Measurements from ENCODE around the gene POLR3K. TPM values are rescaled to one million over a fixed set of nuclear protein-coding genes. Genes with fewer than 3 reads are reported as not detected.
"Not testable (repeated sequence)": the region's sequence is repeated elsewhere in the genome, so short reads cannot be mapped to it uniquely, and the experiment has no call there.

Gene POLR3K
- polyA plus RNA-seq, 1 of the 3 experiments (the other 2 are of a cell fraction) = 54.5 TPM

DNA sequence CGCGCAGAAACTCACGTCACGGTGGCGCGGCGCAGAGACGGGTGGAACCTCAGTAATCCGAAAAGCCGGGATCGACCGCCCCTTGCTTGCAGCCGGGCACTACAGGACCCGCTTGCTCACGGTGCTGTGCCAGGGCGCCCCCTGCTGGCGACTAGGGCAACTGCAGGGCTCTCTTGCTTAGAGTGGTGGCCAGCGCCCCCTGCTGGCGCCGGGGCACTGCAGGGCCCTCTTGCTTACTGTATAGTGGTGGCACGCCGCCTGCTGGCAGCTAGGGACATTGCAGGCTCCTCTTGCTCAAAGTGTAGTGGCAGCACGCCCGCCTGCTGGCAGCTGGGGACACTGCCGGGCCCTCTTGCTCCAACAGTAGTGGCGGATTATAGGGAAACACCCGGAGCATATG is 42.6 kb downstream of the POLR3K start:
- H3K9me3 ChIP-seq; POLR2A ChIA-PET; H3K4me2 ChIP-seq; H3K9ac ChIP-seq; H3K4me1 ChIP-seq (ENCODE audit: control insufficient read depth in 1 of 2, insufficient read depth in 2 of 2, low read depth in 1 of 2, low read length in 1 of 2); H3F3A ChIP-seq (replicated peaks; ENCODE audit: insufficient read depth); H4K20me1 ChIP-seq (ENCODE audit: insufficient read depth); H3K9me2 ChIP-seq; H3K36me3 ChIP-seq (replicated peaks in 1 of 2; ENCODE audit: control insufficient read depth in 1 of 2, insufficient read depth in 2 of 2, low read length in 1 of 2); H3K27me3 ChIP-seq (ENCODE audit: insufficient read depth); H2AFZ ChIP-seq (ENCODE audit: low read depth); DNase-seq; H3K4me3 ChIP-seq (ENCODE audit: low read depth in 2 of 2, low read length in 1 of 2); CTCF ChIA-PET; H3K27ac ChIP-seq (ENCODE audit: low read depth in 2 of 2, low read length in 1 of 2); H3K79me2 ChIP-seq (ENCODE audit: insufficient read depth): not testable (repeated sequence)
- peak; percentile 32 for TF ChIP-seq SMC3 (IDR thresholded peaks at IDR 0.05; ENCODE audit: low read depth, low read length)
- peak; percentile 39 for TF ChIP-seq RAD21 (IDR thresholded peaks at IDR 0.05; ENCODE audit: low read length)
- TF ChIP-seq, protein P1, sequence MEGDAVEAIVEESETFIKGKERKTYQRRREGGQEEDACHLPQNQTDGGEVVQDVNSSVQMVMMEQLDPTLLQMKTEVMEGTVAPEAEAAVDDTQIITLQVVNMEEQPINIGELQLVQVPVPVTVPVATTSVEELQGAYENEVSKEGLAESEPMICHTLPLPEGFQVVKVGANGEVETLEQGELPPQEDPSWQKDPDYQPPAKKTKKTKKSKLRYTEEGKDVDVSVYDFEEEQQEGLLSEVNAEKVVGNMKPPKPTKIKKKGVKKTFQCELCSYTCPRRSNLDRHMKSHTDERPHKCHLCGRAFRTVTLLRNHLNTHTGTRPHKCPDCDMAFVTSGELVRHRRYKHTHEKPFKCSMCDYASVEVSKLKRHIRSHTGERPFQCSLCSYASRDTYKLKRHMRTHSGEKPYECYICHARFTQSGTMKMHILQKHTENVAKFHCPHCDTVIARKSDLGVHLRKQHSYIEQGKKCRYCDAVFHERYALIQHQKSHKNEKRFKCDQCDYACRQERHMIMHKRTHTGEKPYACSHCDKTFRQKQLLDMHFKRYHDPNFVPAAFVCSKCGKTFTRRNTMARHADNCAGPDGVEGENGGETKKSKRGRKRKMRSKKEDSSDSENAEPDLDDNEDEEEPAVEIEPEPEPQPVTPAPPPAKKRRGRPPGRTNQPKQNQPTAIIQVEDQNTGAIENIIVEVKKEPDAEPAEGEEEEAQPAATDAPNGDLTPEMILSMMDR (IDR thresholded peaks at IDR 0.05) = peak; percentile 57
- 0% methylated on average over 2 of the region's 27 CpGs for WGBS (ENCODE audit: low lambda C conversion rate)

DNA sequence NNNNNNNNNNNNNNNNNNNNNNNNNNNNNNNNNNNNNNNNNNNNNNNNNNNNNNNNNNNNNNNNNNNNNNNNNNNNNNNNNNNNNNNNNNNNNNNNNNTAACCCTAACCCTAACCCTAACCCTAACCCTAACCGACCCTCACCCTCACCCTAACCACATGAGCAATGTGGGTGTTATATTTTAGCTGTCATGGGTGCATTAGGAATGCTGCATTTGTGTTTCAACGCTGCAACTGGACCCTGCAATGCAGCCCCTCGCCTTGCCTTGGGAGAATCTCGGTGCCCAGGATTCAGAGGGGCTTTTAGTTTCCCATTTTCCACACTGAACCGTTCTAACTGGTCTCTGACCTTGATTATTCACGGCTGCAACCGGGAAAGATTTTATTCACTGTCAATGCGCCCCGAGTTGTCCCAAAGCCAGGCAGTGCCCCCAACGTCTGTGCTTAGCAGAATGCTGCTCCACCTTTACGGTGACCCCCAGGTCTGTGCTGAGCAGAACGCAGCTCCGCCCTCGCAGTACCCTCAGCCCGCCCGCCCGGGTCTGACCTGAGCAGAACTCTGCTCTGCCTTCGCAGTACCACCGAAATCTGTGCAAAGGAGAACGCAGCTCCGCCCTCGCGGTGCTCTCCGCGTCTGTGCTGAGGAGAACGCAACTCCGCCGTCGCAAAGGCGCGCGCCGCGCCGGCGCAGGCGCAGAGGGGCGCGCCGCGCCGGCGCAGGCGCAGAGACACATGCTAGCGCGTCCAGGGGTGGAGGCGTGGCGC is 43.3 kb downstream of the POLR3K start:
- ChIA-PET CTCF (interaction anchor here (0.6 kb wide), 1 partner anchor 86 kb away, joined by 3 read pairs; no protein-coding TSS in a partner anchor), POLR2A (no interaction called here)
- peak overlapping the region in 1 of 2 experiments; percentile 37; a peak in 2 of 4 replicates for H3K4me3 ChIP-seq (ENCODE audit: low read depth in 2 of 2, low read length in 1 of 2)
- no peaks in the 10 kb centered on the region for H3K9me2 ChIP-seq
- H3K36me3 ChIP-seq (replicated peaks in 1 of 2; ENCODE audit: control insufficient read depth in 1 of 2, insufficient read depth in 2 of 2, low read length in 1 of 2) = no peaks in the 10 kb centered on the region
- no peak overlapping the region for H3K4me2 ChIP-seq
- no peak overlapping the region for H2AFZ ChIP-seq (ENCODE audit: low read depth)
- H3K27ac ChIP-seq (ENCODE audit: low read depth in 2 of 2, low read length in 1 of 2) = no peak overlapping the region
- no peak overlapping the region for H3K9ac ChIP-seq
- H4K20me1 ChIP-seq (ENCODE audit: insufficient read depth) = no peaks in the 10 kb centered on the region
- WGBS (ENCODE audit: low lambda C conversion rate) = 79% methylated on average over 32 of the region's 48 CpGs
- H3K79me2 ChIP-seq (ENCODE audit: insufficient read depth) = no peaks in the 10 kb centered on the region
- DNase-seq = no peak
- H3F3A ChIP-seq (replicated peaks; ENCODE audit: insufficient read depth) = no peaks in the 10 kb centered on the region
- TF ChIP-seq FOXJ3 (CRISPR knock-in tag; IDR thresholded peaks at IDR 0.05) (no peak), FOXM1 (IDR thresholded peaks at IDR 0.05; ENCODE audit: low read depth) (no peak), TAF1 (IDR thresholded peaks at IDR 0.05; ENCODE audit: borderline replicate concordance, low read depth, low read length) (no peak), SIN3A (IDR thresholded peaks at IDR 0.05; ENCODE audit: borderline replicate concordance, low read depth, low read length) (no peak), TEAD4 (IDR thresholded peaks at IDR 0.05; ENCODE audit: borderline replicate concordance, insufficient read depth) (no peak), EP300 (IDR thresholded peaks at IDR 0.05; ENCODE audit: borderline replicate concordance in 1 of 2, low read depth in 1 of 2, low read length in 1 of 2) (no peak)
- TF ChIP-seq, protein P2, sequence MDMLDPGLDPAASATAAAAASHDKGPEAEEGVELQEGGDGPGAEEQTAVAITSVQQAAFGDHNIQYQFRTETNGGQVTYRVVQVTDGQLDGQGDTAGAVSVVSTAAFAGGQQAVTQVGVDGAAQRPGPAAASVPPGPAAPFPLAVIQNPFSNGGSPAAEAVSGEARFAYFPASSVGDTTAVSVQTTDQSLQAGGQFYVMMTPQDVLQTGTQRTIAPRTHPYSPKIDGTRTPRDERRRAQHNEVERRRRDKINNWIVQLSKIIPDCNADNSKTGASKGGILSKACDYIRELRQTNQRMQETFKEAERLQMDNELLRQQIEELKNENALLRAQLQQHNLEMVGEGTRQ (IDR thresholded peaks at IDR 0.05; ENCODE audit: borderline replicate concordance, low read depth, low read length) = no peak
- TF ChIP-seq, protein P1 (IDR thresholded peaks at IDR 0.05) = no peak
- TF ChIP-seq, protein P3, sequence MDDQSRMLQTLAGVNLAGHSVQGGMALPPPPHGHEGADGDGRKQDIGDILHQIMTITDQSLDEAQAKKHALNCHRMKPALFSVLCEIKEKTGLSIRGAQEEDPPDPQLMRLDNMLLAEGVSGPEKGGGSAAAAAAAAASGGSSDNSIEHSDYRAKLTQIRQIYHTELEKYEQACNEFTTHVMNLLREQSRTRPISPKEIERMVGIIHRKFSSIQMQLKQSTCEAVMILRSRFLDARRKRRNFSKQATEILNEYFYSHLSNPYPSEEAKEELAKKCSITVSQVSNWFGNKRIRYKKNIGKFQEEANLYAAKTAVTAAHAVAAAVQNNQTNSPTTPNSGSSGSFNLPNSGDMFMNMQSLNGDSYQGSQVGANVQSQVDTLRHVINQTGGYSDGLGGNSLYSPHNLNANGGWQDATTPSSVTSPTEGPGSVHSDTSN (IDR thresholded peaks at IDR 0.05) = no peak
- H3K27me3 ChIP-seq (ENCODE audit: insufficient read depth) = no peaks in the 10 kb centered on the region
- H3K4me1 ChIP-seq (ENCODE audit: control insufficient read depth in 1 of 2, insufficient read depth in 2 of 2, low read depth in 1 of 2, low read length in 1 of 2) = no peaks in the 10 kb centered on the region
- H3K9me3 ChIP-seq = no peaks in the 10 kb centered on the region
